HG03095 (cell line): ENCODE data around the gene B4GALNT3.

ENCODE experiments used
- ATAC-seq: cut with Tn5 transposase; IDR thresholded peaks from one replicate; pipeline ENCODE4 v1.9.1; 2021; ENCODE audit warnings: moderate library complexity; ENCODE audit not compliant: unreplicated experiment

B4GALNT3 gene

GRCh38 chr12:508145-508544 is 48.4 kb downstream of the B4GALNT3 start:
- ATAC-seq = no peak

- ATAC-seq = no peak
Measured at GRCh38 chr12:508795-509194, 49.1 kb downstream of the B4GALNT3 start.

GRCh38 chr12:509500-509899 is 49.8 kb downstream of the B4GALNT3 start:
- ATAC-seq = no peak

GRCh38 chr12:510071-510825 is 50.5 kb downstream of the B4GALNT3 start:
- no peak for ATAC-seq

GRCh38 chr12:512933-513332 is 53.2 kb downstream of the B4GALNT3 start:
- ATAC-seq = no peak

- ATAC-seq = no peak
Measured at GRCh38 chr12:513446-513845, 53.7 kb downstream of the B4GALNT3 start.

GRCh38 chr12:517538-517937 is 57.8 kb downstream of the B4GALNT3 start:
- no peak for ATAC-seq

- ATAC-seq = no peak
Measured at GRCh38 chr12:520119-520518, 60.4 kb downstream of the B4GALNT3 start.

- no peak for ATAC-seq
Measured at GRCh38 chr12:522692-523378, 63.1 kb downstream of the B4GALNT3 start.

- ATAC-seq = no peak
Measured at GRCh38 chr12:524167-524951, 64.6 kb downstream of the B4GALNT3 start.

GRCh38 chr12:526089-526488 is 66.3 kb downstream of the B4GALNT3 start:
- ATAC-seq = no peak

- ATAC-seq = no peak
Measured at GRCh38 chr12:527241-527640, 67.5 kb downstream of the B4GALNT3 start.

GRCh38 chr12:527729-528128 is 68.0 kb downstream of the B4GALNT3 start:
- no peak for ATAC-seq

- no peak for ATAC-seq
Measured at GRCh38 chr12:530308-530707, 70.6 kb downstream of the B4GALNT3 start.

GRCh38 chr12:530821-531220 is 71.1 kb downstream of the B4GALNT3 start:
- ATAC-seq = no peak

- ATAC-seq = no peak
Measured at GRCh38 chr12:531951-532585, 72.3 kb downstream of the B4GALNT3 start.

GRCh38 chr12:532908-533565 is 73.3 kb downstream of the B4GALNT3 start:
- ATAC-seq = no peak

- no peak for ATAC-seq
Measured at GRCh38 chr12:533718-534117, 74.0 kb downstream of the B4GALNT3 start.

GRCh38 chr12:534216-534615 is 74.5 kb downstream of the B4GALNT3 start:
- no peak for ATAC-seq

- ATAC-seq = no peak
Measured at GRCh38 chr12:535396-535795, 75.7 kb downstream of the B4GALNT3 start.

- ATAC-seq = no peak
Measured at GRCh38 chr12:536751-537245, 77.1 kb downstream of the B4GALNT3 start.
